Kidney epithelial cell (primary cell): ENCODE data around the gene TIMM50. TPM values are rescaled to one million over a fixed set of nuclear protein-coding genes. Genes with fewer than 3 reads are reported as not detected.

Source experiments
- DNase-seq: peaks from one replicate; pipeline ENCODE4 v3.0.0-alpha.2; 2010; ENCODE audit warnings: low read depth
- H3K27me3 ChIP-seq: 2 replicates; pipeline ENCODE4 v1.6.0; 2011; ENCODE audit warnings: low read length; ENCODE audit not compliant: control insufficient read depth, insufficient read depth
- H3K36me3 ChIP-seq: 2 replicates; pipeline ENCODE4 v1.5.1; 2011; ENCODE audit warnings: low read length; ENCODE audit not compliant: control insufficient read depth, insufficient read depth
- H3K4me3 ChIP-seq: 2 replicates; pipeline ENCODE4 v1.5.1; 2011; ENCODE audit warnings: low read depth, mild to moderate bottlenecking, control low read depth, low read length
- CTCF ChIP-seq: IDR thresholded peaks from 2 replicates; pipeline ENCODE4 v1.5.1; 2011; ENCODE audit warnings: mild to moderate bottlenecking, moderate library complexity, low read length, control low read depth, inconsistent platforms; ENCODE audit not compliant: insufficient read depth, poor library complexity, severe bottlenecking
- total RNA-seq: library from RNA; depleted of rRNA; stranded (reverse); fragments of >200 nt; gene quantifications from 2 replicates; pipeline ENCODE4 v1.2.3, GENCODE V29; 2015

TIMM50 gene
- total RNA-seq, 1 donor from 2014 or later, result 89.0 TPM

GRCh38 chr19:39481676-39482075 lies 1.0 kb downstream of the TIMM50 start:
- no peak for DNase-seq
- no peaks in the 10 kb centered on the region for H3K36me3 ChIP-seq
- H3K4me3 ChIP-seq, result peak overlapping the region; percentile 100
- H3K27me3 ChIP-seq, result no peaks in the 10 kb centered on the region
- no peak for TF ChIP-seq CTCF

- no peak for TF ChIP-seq CTCF
- no peaks in the 10 kb centered on the region for H3K27me3 ChIP-seq
- H3K4me3 ChIP-seq, result no peak overlapping the region
- H3K36me3 ChIP-seq, result peaks cover 1% of the 10 kb centered on the region
- DNase-seq, result no peak
Measured at GRCh38 chr19:39483141-39483540, 2.5 kb downstream of the TIMM50 start.

GRCh38 chr19:39489756-39490155 lies 9.1 kb downstream of the TIMM50 start:
- peaks cover 1% of the 10 kb centered on the region for H3K36me3 ChIP-seq
- no peak overlapping the region for H3K4me3 ChIP-seq
- no peak for TF ChIP-seq CTCF
- H3K27me3 ChIP-seq, result no peaks in the 10 kb centered on the region
- no peak for DNase-seq

GRCh38 chr19:39492225-39492624 lies 11.6 kb downstream of the TIMM50 start:
- DNase-seq, result no peak
- TF ChIP-seq CTCF, result no peak
- H3K4me3 ChIP-seq, result no peak overlapping the region
- peaks cover 9% of the 10 kb centered on the region for H3K27me3 ChIP-seq
- H3K36me3 ChIP-seq, result peaks cover 1% of the 10 kb centered on the region

GRCh38 chr19:39492788-39493187 lies 12.2 kb downstream of the TIMM50 start:
- Histone ChIP-seq H3K36me3 (peaks cover 1% of the 10 kb centered on the region), H3K4me3 (no peak overlapping the region), H3K27me3 (peaks cover 13% of the 10 kb centered on the region)
- no peak for TF ChIP-seq CTCF
- no peak for DNase-seq

GRCh38 chr19:39494661-39495060 lies 14.0 kb downstream of the TIMM50 start:
- TF ChIP-seq CTCF, result no peak
- Histone ChIP-seq H3K4me3 (no peak overlapping the region), H3K36me3 (no peaks in the 10 kb centered on the region), H3K27me3 (peaks cover 31% of the 10 kb centered on the region)
- no peak for DNase-seq
